GM19351 (cell line): Measurements from ENCODE around the gene GRM1.

Experiments
- ATAC-seq: cut with Tn5 transposase; IDR thresholded peaks from one replicate; pipeline ENCODE4 v1.9.1; 2021; ENCODE audit warnings: mild to moderate bottlenecking, moderate library complexity; ENCODE audit not compliant: unreplicated experiment

Gene GRM1

GRCh38 chr6:146311079-146311478, 282.2 kb downstream of the GRM1 start:
- ATAC-seq: no peak

GRCh38 chr6:146312608-146313007, 283.7 kb downstream of the GRM1 start:
- ATAC-seq: no peak

- no peak for ATAC-seq
Observed at GRCh38 chr6:146315381-146316174, 286.7 kb downstream of the GRM1 start.

GRCh38 chr6:146316175-146316495, 287.3 kb downstream of the GRM1 start:
- no peak for ATAC-seq

- ATAC-seq: no peak
Observed at GRCh38 chr6:146331013-146331412, 302.2 kb downstream of the GRM1 start.

GRCh38 chr6:146335336-146335735, 306.5 kb downstream of the GRM1 start:
- ATAC-seq: no peak

GRCh38 chr6:146336191-146336590, 307.3 kb downstream of the GRM1 start:
- no peak for ATAC-seq

GRCh38 chr6:146337376-146337775, 308.5 kb downstream of the GRM1 start:
- no peak for ATAC-seq

- no peak for ATAC-seq
Observed at GRCh38 chr6:146339716-146340115, 310.9 kb downstream of the GRM1 start.

- ATAC-seq: no peak
Observed at GRCh38 chr6:146341493-146342230, 312.8 kb downstream of the GRM1 start.

GRCh38 chr6:146345598-146345997, 316.7 kb downstream of the GRM1 start:
- ATAC-seq: no peak

GRCh38 chr6:146347090-146347489, 318.2 kb downstream of the GRM1 start:
- no peak for ATAC-seq

- no peak for ATAC-seq
Observed at GRCh38 chr6:146347690-146348089, 318.8 kb downstream of the GRM1 start.

GRCh38 chr6:146351018-146351417, 322.2 kb downstream of the GRM1 start:
- ATAC-seq: no peak

GRCh38 chr6:146352163-146352562, 323.3 kb downstream of the GRM1 start:
- ATAC-seq: no peak

- ATAC-seq: no peak
Observed at GRCh38 chr6:146354451-146354850, 325.6 kb downstream of the GRM1 start.

- no peak for ATAC-seq
Observed at GRCh38 chr6:146355521-146356100, 326.7 kb downstream of the GRM1 start.

GRCh38 chr6:146357578-146358430, 328.9 kb downstream of the GRM1 start:
- ATAC-seq: peak; percentile 77

GRCh38 chr6:146358431-146359046, 329.7 kb downstream of the GRM1 start:
- ATAC-seq: no peak

GRCh38 chr6:146359131-146359530, 330.3 kb downstream of the GRM1 start:
- ATAC-seq: no peak
